ENCODE measurements around the gene PIK3CD. TPM values are rescaled to one million over a fixed set of nuclear protein-coding genes. Genes with fewer than 3 reads are reported as not detected.

The PIK3CD gene
- total RNA-seq, 2 donors from 2014 or later = 12.4 to 18.7 TPM

DNA sequence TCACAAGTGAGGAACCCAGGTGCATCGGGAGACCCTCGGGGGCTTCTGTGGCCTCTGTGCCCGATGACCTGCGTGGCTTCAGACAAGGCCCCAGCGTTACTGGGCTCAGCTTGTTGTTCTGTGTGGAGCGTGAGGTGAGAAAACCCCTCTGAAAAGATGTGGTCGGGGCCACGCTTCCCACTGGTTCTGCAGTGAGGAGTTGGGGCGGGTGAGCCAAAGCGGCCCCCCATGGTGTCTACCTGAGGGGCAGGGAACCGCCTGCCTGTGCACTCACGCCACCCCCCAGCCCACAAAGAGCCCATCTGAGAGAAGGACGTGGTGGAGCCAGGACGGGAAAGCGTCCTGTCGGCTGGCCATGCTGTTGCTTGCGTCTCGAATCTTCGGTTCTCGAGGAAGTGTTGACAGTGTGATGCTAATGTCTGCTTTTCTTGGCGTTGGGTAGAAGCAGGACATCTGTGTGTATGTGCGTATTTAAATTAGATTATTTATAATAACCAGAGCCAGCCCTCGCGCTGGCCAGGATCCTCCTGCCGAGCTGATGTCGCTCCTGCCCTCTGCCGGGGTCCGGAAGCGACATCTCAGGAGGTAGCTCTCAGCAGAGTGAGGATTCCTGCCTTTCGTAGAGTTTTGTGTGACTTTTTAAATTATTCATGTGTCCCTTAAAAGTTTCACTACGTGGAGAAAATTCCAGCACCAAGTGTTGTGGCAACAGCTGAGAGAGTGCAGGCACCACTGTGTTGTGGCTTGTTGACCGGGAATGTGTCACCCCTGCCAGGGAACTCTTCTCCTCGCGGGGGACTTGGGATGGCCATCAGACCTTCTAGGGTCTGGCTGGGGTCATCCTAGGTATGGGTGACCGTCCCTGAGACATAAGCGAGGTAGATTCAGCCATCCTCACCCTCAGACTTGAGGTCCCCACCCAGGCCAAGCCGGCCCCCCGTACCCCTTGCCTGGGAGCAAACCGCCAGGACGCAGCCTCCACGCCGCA, 47.5 kb upstream of the PIK3CD start:
- Histone ChIP-seq H3K4me3 (no peak overlapping the region), H3K27me3 (replicated peaks; ENCODE audit: insufficient read depth) (no peaks in the 10 kb centered on the region), H3K27ac (no peak overlapping the region), H3K36me3 (peaks cover 3% of the 10 kb centered on the region), H3K4me1 (ENCODE audit: control insufficient read depth in 1 of 2, low read depth in 2 of 2) (no peaks in the 10 kb centered on the region), H3K9me3 (no peaks in the 10 kb centered on the region)
- DNase-seq (ENCODE audit: low spot score) (no peak), ATAC-seq (ENCODE audit: insufficient number of reproducible peaks, low FRiP score, low read depth) (no peak)
- TF ChIP-seq, protein P1, sequence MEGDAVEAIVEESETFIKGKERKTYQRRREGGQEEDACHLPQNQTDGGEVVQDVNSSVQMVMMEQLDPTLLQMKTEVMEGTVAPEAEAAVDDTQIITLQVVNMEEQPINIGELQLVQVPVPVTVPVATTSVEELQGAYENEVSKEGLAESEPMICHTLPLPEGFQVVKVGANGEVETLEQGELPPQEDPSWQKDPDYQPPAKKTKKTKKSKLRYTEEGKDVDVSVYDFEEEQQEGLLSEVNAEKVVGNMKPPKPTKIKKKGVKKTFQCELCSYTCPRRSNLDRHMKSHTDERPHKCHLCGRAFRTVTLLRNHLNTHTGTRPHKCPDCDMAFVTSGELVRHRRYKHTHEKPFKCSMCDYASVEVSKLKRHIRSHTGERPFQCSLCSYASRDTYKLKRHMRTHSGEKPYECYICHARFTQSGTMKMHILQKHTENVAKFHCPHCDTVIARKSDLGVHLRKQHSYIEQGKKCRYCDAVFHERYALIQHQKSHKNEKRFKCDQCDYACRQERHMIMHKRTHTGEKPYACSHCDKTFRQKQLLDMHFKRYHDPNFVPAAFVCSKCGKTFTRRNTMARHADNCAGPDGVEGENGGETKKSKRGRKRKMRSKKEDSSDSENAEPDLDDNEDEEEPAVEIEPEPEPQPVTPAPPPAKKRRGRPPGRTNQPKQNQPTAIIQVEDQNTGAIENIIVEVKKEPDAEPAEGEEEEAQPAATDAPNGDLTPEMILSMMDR (IDR thresholded peaks at IDR 0.05) = no peak

GRCh38 chr1:9604836-9605235, 46.7 kb upstream of the PIK3CD start:
- peaks cover 9% of the 10 kb centered on the region for H3K36me3 ChIP-seq
- no peak overlapping the region for H3K27ac ChIP-seq

DNA sequence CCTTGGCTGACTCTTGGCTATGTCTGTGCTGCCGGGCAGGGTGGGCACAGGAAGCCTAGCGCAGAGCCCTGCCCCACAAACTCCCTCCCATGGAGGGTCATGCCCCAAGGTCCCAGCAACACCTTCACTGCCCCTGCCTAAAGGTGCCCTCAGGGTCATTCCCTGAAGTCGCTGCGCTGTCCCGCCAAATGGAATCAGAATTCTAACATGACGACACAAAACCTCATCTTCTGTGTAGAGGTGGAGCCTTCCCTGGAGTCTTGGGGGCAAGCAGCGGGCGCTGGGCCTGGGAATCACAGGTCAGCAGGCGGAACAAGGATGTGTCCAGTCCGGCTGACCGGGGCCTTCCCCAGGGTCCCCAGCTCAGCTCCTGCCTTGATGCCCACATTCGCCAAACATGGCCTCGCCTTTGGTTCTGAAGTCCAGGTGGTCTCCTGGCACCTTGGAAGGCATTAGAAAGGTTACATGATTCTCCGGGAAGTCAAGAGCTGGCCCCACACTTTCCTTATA, 45.5 kb upstream of the PIK3CD start:
- Histone ChIP-seq H3K27ac (no peak overlapping the region), H3K27me3 (replicated peaks; ENCODE audit: insufficient read depth) (no peaks in the 10 kb centered on the region), H3K9me3 (no peaks in the 10 kb centered on the region), H3K4me1 (ENCODE audit: control insufficient read depth in 1 of 2, low read depth in 2 of 2) (no peaks in the 10 kb centered on the region), H3K36me3 (peaks cover 14% of the 10 kb centered on the region), H3K4me3 (no peak overlapping the region)
- no peak for ATAC-seq (ENCODE audit: insufficient number of reproducible peaks, low FRiP score, low read depth)
- DNase-seq (ENCODE audit: low spot score) = no peak
- TF ChIP-seq, protein P1 (IDR thresholded peaks at IDR 0.05) = no peak

More at GRCh38 chr1:9604836-9605235, 46.7 kb upstream of the PIK3CD start:
- Histone ChIP-seq H3K4me1 (ENCODE audit: control insufficient read depth in 1 of 2, low read depth in 2 of 2) (no peaks in the 10 kb centered on the region), H3K4me3 (no peak overlapping the region), H3K27me3 (replicated peaks; ENCODE audit: insufficient read depth) (no peaks in the 10 kb centered on the region), H3K9me3 (no peaks in the 10 kb centered on the region)
- ATAC-seq (ENCODE audit: insufficient number of reproducible peaks, low FRiP score, low read depth) (no peak), DNase-seq (ENCODE audit: low spot score) (no peak)
- TF ChIP-seq, protein P1 (IDR thresholded peaks at IDR 0.05) = no peak

DNA sequence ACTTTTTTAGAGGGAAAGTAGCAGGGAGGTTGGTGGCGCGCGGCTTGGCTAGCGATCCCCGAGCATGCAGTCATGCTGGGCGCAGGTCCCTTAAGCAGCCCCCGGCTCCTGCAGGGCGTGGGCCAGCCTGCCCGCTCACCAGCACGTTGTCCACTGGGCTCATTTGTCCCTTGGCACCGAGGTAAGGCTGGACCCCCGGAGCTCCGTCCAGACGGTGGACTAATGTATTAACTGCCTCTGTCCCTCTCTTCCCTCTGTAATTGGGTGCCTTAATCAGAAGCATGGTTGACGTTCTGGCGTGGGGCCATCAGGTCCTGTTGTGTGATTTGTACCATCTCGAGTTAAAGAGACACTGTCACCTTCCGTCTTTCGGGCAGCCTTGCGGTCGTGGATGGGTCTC, 45.1 kb upstream of the PIK3CD start:
- Histone ChIP-seq H3K27ac (no peak overlapping the region), H3K9me3 (no peaks in the 10 kb centered on the region), H3K27me3 (replicated peaks; ENCODE audit: insufficient read depth) (no peaks in the 10 kb centered on the region), H3K4me1 (ENCODE audit: control insufficient read depth in 1 of 2, low read depth in 2 of 2) (no peaks in the 10 kb centered on the region), H3K36me3 (peaks cover 14% of the 10 kb centered on the region), H3K4me3 (no peak overlapping the region)
- TF ChIP-seq, protein P1 (IDR thresholded peaks at IDR 0.05) = no peak
- DNase-seq (ENCODE audit: low spot score) (no peak), ATAC-seq (ENCODE audit: insufficient number of reproducible peaks, low FRiP score, low read depth) (no peak)

- no peaks in the 10 kb centered on the region for H3K27me3 ChIP-seq (replicated peaks; ENCODE audit: insufficient read depth)
- TF ChIP-seq, protein P1 (IDR thresholded peaks at IDR 0.05) = no peak
- H3K4me1 ChIP-seq (ENCODE audit: control insufficient read depth in 1 of 2, low read depth in 2 of 2) = no peaks in the 10 kb centered on the region
- no peak overlapping the region for H3K4me3 ChIP-seq
- no peak overlapping the region for H3K27ac ChIP-seq
- ATAC-seq (ENCODE audit: insufficient number of reproducible peaks, low FRiP score, low read depth) (no peak), DNase-seq (ENCODE audit: low spot score) (no peak)
- peaks cover 14% of the 10 kb centered on the region for H3K36me3 ChIP-seq
- no peaks in the 10 kb centered on the region for H3K9me3 ChIP-seq
Measured at GRCh38 chr1:9606948-9607347, 44.6 kb upstream of the PIK3CD start.

Data from thoracic aorta (tissue), 2 donors.